ENCODE measurements around the gene LCN6. TPM values are rescaled to one million over a fixed set of nuclear protein-coding genes. Genes with fewer than 3 reads are reported as not detected.
"Not testable (repeated sequence)": the region's sequence is repeated elsewhere in the genome, so short reads cannot be mapped to it uniquely, and the experiment has no call there.

The LCN6 gene
- total and polyA plus RNA-seq, 12 donors, result 1.5 to 261 (median 4.6) TPM

- peak overlapping the region; percentile 57 to 93 (median 77) for H3K4me3 ChIP-seq
- H3K9me3 ChIP-seq, result no peaks in the 10 kb centered on the region
- TF ChIP-seq CTCF (IDR thresholded peaks at IDR 0.05), result peak; percentile 79 to 97 (median 90)
- WGBS, 2 donors, result 5 to 6% methylated on average over 25 to 29 of the region's 29 CpGs
- ATAC-seq (peak in 7 of 8 donors; percentile 0 to 9 (median 2)), DNase-seq (peak; percentile 49 to 60)
- intact Hi-C loops (cut with DNase I), result loop anchor here in 5 of 10 donors (2.0 to 10.0 kb wide), 6 partner anchors 53 to 236 kb away; partner anchors contain the start of genes FBXW5 (in 4 of the 5), PHPT1 (in 3 of the 5), C8G (in 2 of the 5) and ABCA2 (in 1 of the 5)
- peak overlapping the region; percentile 88 to 98 (median 96) for H3K27ac ChIP-seq
- H3K27me3 ChIP-seq, result peaks cover 0 to 8% (median 0%) of the 10 kb centered on the region in 7 donors
- H3K36me3 ChIP-seq, result peaks cover 0 to 25% (median 0%) of the 10 kb centered on the region in 9 donors
- peaks cover 15 to 71% (median 46%) of the 10 kb centered on the region in 9 donors for H3K4me1 ChIP-seq
These were observed 43.4 kb upstream of the LCN6 start for GRCh38 chr9:136791516-136792276.

GRCh38 chr9:136790640-136791515, 42.6 kb upstream of the LCN6 start, which contains the start of gene TMEM141:
TMEM141 (plus strand) TSS chr9:136791344; CDS start chr9:136791371, 27 bp downstream.
- Histone ChIP-seq H3K4me1 (peaks cover 12 to 62% (median 38%) of the 10 kb centered on the region in 9 donors), H3K4me3 (peak within 1 kb of the TSS; percentile 57 to 93 (median 77)), H3K36me3 (peaks cover 0 to 25% (median 0%) of the 10 kb centered on the region in 9 donors), H3K27me3 (peaks cover 0 to under 1% (median 0%) of the 10 kb centered on the region in 7 donors), H3K27ac (peak within 1 kb of the TSS; percentile 88 to 98 (median 96)), H3K9me3 (no peaks in the 10 kb centered on the region)
- DNase-seq (peak; percentile 100), ATAC-seq (peak; percentile 95 to 98 (median 95))
- WGBS, 2 donors, result 0 to 1% methylated on average over 53 to 70 of the region's 70 CpGs
- no peak for TF ChIP-seq CTCF (IDR thresholded peaks at IDR 0.05)
- intact Hi-C loops (cut with DNase I), result loop anchor here in 5 of 10 donors (1.0 to 10.0 kb wide), 7 partner anchors 54 to 236 kb away; partner anchors contain the start of genes FBXW5 (in 5 of the 5), PHPT1 (in 3 of the 5), C8G (in 2 of the 5) and ABCA2 (in 1 of the 5)

GRCh38 chr9:136789523-136789937, 41.2 kb upstream of the LCN6 start:
- no peak for TF ChIP-seq CTCF (IDR thresholded peaks at IDR 0.05)
- 81 to 82% methylated on average over 3 of the region's 3 CpGs for WGBS, 2 donors

GRCh38 chr9:136788644-136789522, 40.6 kb upstream of the LCN6 start:
- not testable (repeated sequence) for ATAC-seq
- peak overlapping the region in 2 of 10 donors; percentile 10 to 26 for H3K4me3 ChIP-seq
- intact Hi-C loops (cut with DNase I), result loop anchor here in 6 of 10 donors (5.0 to 10.0 kb wide), 5 partner anchors 158 to 446 kb away; partner anchors contain the start of genes C8G (in 1 of the 6), FUT7 (in 1 of the 6) and SLC34A3 (in 1 of the 6)

More at GRCh38 chr9:136789523-136789937, 41.2 kb upstream of the LCN6 start:
- intact Hi-C loops (cut with DNase I), result loop anchor here in 6 of 10 donors (5.0 to 10.0 kb wide), 5 partner anchors 158 to 445 kb away; partner anchors contain the start of genes C8G (in 1 of the 6), FUT7 (in 1 of the 6) and SLC34A3 (in 1 of the 6)
- Histone ChIP-seq H3K4me3 (no peak overlapping the region), H3K27me3 (no peaks in the 10 kb centered on the region), H3K27ac (peak overlapping the region in 4 of 10 donors; percentile 51 to 96 (median 96)), H3K36me3 (peaks cover 0 to 23% (median 0%) of the 10 kb centered on the region in 9 donors), H3K9me3 (no peaks in the 10 kb centered on the region), H3K4me1 (peaks cover 12 to 49% (median 26%) of the 10 kb centered on the region in 9 donors)
- DNase-seq (no peak), ATAC-seq (no peak)

More at GRCh38 chr9:136788644-136789522, 40.6 kb upstream of the LCN6 start:
- Histone ChIP-seq H3K4me1 (peaks cover 12 to 45% (median 26%) of the 10 kb centered on the region in 9 donors), H3K27ac (peak overlapping the region in 5 of 10 donors; percentile 12 to 56 (median 33)), H3K36me3 (peaks cover 0 to 16% (median 0%) of the 10 kb centered on the region in 9 donors)
- not testable (repeated sequence) for H3K27me3 ChIP-seq, DNase-seq, H3K9me3 ChIP-seq
- 60 to 69% methylated on average over 26 to 27 of the region's 27 CpGs for WGBS, 2 donors

Data from heart right ventricle (tissue), 16 donors.